ENCODE measurements around the gene WIPF3. TPM values are rescaled to one million over a fixed set of nuclear protein-coding genes. Genes with fewer than 3 reads are reported as not detected.

Gene WIPF3
- total RNA-seq, 2 experiments from 2014 or later: not detected

GRCh38 chr7:29860186-29860585, 53.9 kb downstream of the WIPF3 start:
- no peaks in the 10 kb centered on the region for H3K36me3 ChIP-seq (ENCODE audit: insufficient read depth, low read length)
- Mint-ChIP-seq H3K9me3 (no peaks in the 10 kb centered on the region), H3K4me3 (no peak overlapping the region), H3K36me3 (ENCODE audit: low read depth) (no peaks in the 10 kb centered on the region), H3K27ac (no peak overlapping the region), H3K4me1 (ENCODE audit: low read depth) (no peaks in the 10 kb centered on the region), H3K27me3 (peaks cover 3% of the 10 kb centered on the region)
- DNase-seq (no peak), ATAC-seq (ENCODE audit: poor library complexity) (no peak)
- no peaks in the 10 kb centered on the region for H3K9me3 ChIP-seq (ENCODE audit: control insufficient read depth in 1 of 2, insufficient read depth in 1 of 2, low read length in 2 of 2)
- TF ChIP-seq CTCF (IDR thresholded peaks at IDR 0.05): no peak
- no peaks in the 10 kb centered on the region for H3K27me3 ChIP-seq (ENCODE audit: control insufficient read depth in 1 of 2, insufficient read depth in 2 of 2, low read length in 2 of 2)
- CTCF ChIA-PET: no interaction called here
- no peak overlapping the region for H3K27ac ChIP-seq (ENCODE audit: low read depth in 1 of 2, low read length in 2 of 2)
- POLR2A ChIA-PET: no interaction called here
- H3K4me3 ChIP-seq (ENCODE audit: low read length): no peak overlapping the region
- H3K4me1 ChIP-seq (ENCODE audit: insufficient read depth, low read length): no peaks in the 10 kb centered on the region
- intact Hi-C loops (cut with DNase I, micrococcal nuclease): no loop called here

DNA sequence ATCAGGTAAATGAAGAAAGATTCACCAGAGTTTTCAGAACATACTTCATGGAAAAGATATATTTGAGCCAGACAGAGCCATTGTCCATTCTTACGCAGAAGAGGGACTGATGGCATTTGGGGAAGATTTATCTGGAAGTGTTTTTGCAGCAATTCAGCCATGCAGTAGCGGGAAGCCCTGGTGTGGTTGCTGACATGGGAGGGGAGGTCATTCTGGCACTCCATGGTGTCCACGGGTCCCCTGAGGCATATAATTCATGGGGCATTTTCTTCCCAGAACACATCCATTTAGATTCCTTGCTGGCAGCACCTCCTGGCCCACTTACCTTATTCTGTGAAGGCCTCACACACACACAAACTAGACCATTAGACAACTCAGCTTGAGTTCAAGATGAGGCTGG, 55.6 kb downstream of the WIPF3 start:
- Histone ChIP-seq H3K27ac (ENCODE audit: low read depth in 1 of 2, low read length in 2 of 2) (no peak overlapping the region), H3K27me3 (ENCODE audit: control insufficient read depth in 1 of 2, insufficient read depth in 2 of 2, low read length in 2 of 2) (peaks cover 0 to 2% of the 10 kb centered on the region in 2 experiments), H3K4me3 (ENCODE audit: low read length) (no peak overlapping the region), H3K9me3 (ENCODE audit: control insufficient read depth in 1 of 2, insufficient read depth in 1 of 2, low read length in 2 of 2) (no peaks in the 10 kb centered on the region), H3K36me3 (ENCODE audit: insufficient read depth, low read length) (no peaks in the 10 kb centered on the region), H3K4me1 (ENCODE audit: insufficient read depth, low read length) (no peaks in the 10 kb centered on the region)
- Mint-ChIP-seq H3K9me3 (no peaks in the 10 kb centered on the region), H3K27ac (no peak overlapping the region), H3K27me3 (peaks cover 4% of the 10 kb centered on the region), H3K4me3 (no peak overlapping the region), H3K36me3 (ENCODE audit: low read depth) (no peaks in the 10 kb centered on the region), H3K4me1 (ENCODE audit: low read depth) (no peaks in the 10 kb centered on the region)
- POLR2A ChIA-PET: no interaction called here
- no peak for TF ChIP-seq CTCF (IDR thresholded peaks at IDR 0.05)
- no peak for DNase-seq
- CTCF ChIA-PET: no interaction called here
- ATAC-seq (ENCODE audit: poor library complexity): no peak
- intact Hi-C loops (cut with DNase I, micrococcal nuclease): no loop called here

GRCh38 chr7:29864656-29865055, 58.3 kb downstream of the WIPF3 start:
- ATAC-seq (ENCODE audit: poor library complexity) (no peak), DNase-seq (no peak)
- Mint-ChIP-seq H3K27me3 (peaks cover 4% of the 10 kb centered on the region), H3K4me1 (ENCODE audit: low read depth) (no peaks in the 10 kb centered on the region), H3K36me3 (ENCODE audit: low read depth) (no peaks in the 10 kb centered on the region), H3K27ac (no peak overlapping the region), H3K4me3 (no peak overlapping the region), H3K9me3 (no peaks in the 10 kb centered on the region)
- Histone ChIP-seq H3K27me3 (ENCODE audit: control insufficient read depth in 1 of 2, insufficient read depth in 2 of 2, low read length in 2 of 2) (peaks cover 0 to 2% of the 10 kb centered on the region in 2 experiments), H3K36me3 (ENCODE audit: insufficient read depth, low read length) (no peaks in the 10 kb centered on the region), H3K9me3 (ENCODE audit: control insufficient read depth in 1 of 2, insufficient read depth in 1 of 2, low read length in 2 of 2) (no peaks in the 10 kb centered on the region), H3K27ac (ENCODE audit: low read depth in 1 of 2, low read length in 2 of 2) (no peak overlapping the region), H3K4me3 (ENCODE audit: low read length) (no peak overlapping the region), H3K4me1 (ENCODE audit: insufficient read depth, low read length) (no peaks in the 10 kb centered on the region)
- intact Hi-C loops (cut with DNase I, micrococcal nuclease): no loop called here
- ChIA-PET POLR2A (no interaction called here), CTCF (no interaction called here)
- no peak for TF ChIP-seq CTCF (IDR thresholded peaks at IDR 0.05)

Measured in CD4-positive, alpha-beta T cell (primary cell).